Left forelimb (tissue), 1 donor: ENCODE results near the gene CDH23.

Experiments used
- DNase-seq: peaks from one replicate; pipeline ENCODE4 v3.0.0-alpha.2; 2018; ENCODE audit warnings: low spot score

Gene CDH23

GRCh38 chr10:71659111-71659634 lies 262.5 kb downstream of the CDH23 start:
- DNase-seq: no peak

GRCh38 chr10:71659737-71660136 lies 263.0 kb downstream of the CDH23 start:
- no peak for DNase-seq

- no peak for DNase-seq
Measured at GRCh38 chr10:71660313-71660712, 263.6 kb downstream of the CDH23 start.

GRCh38 chr10:71661060-71661622 lies 264.4 kb downstream of the CDH23 start:
- no peak for DNase-seq

- no peak for DNase-seq
Measured at GRCh38 chr10:71661779-71662336, 265.1 kb downstream of the CDH23 start.

- DNase-seq: no peak
Measured at GRCh38 chr10:71663311-71663710, 266.6 kb downstream of the CDH23 start.

GRCh38 chr10:71664585-71664984 lies 267.9 kb downstream of the CDH23 start:
- no peak for DNase-seq

- DNase-seq: no peak
Measured at GRCh38 chr10:71665456-71665855, 268.7 kb downstream of the CDH23 start.

- no peak for DNase-seq
Measured at GRCh38 chr10:71666639-71667386, 270.1 kb downstream of the CDH23 start.

- no peak for DNase-seq
Measured at GRCh38 chr10:71667387-71667752, 270.6 kb downstream of the CDH23 start.

- DNase-seq: no peak
Measured at GRCh38 chr10:71671994-71672946, 275.6 kb downstream of the CDH23 start.

GRCh38 chr10:71675295-71675970 lies 278.7 kb downstream of the CDH23 start:
- DNase-seq: no peak

GRCh38 chr10:71677261-71677660 lies 280.5 kb downstream of the CDH23 start:
- no peak for DNase-seq

GRCh38 chr10:71678057-71678805 lies 281.5 kb downstream of the CDH23 start:
- DNase-seq: no peak

GRCh38 chr10:71679425-71679824 lies 282.7 kb downstream of the CDH23 start:
- DNase-seq: no peak

GRCh38 chr10:71681977-71682376 lies 285.3 kb downstream of the CDH23 start:
- DNase-seq: no peak

GRCh38 chr10:71683301-71683700 lies 286.6 kb downstream of the CDH23 start:
- DNase-seq: no peak

- no peak for DNase-seq
Measured at GRCh38 chr10:71684356-71685173, 287.8 kb downstream of the CDH23 start.

GRCh38 chr10:71685554-71686232 lies 289.0 kb downstream of the CDH23 start:
- no peak for DNase-seq
